SK-N-MC (cell line): ENCODE data around the gene DYNC2I2.
"Not testable (repeated sequence)": the region's sequence is repeated elsewhere in the genome, so short reads cannot be mapped to it uniquely, and the experiment has no call there.

Experiments
- DNase-seq: peaks from one replicate; pipeline ENCODE4 v3.0.0-alpha.2; 2011; ENCODE audit warnings: low read depth, low spot score
- H3K27ac ChIP-seq: fragments of 200-600 bp; sonication (generic); 2 replicates; pipeline ENCODE4 v1.5.1; 2016; ENCODE audit warnings: mixed run types
- H3K36me3 ChIP-seq: fragments of 200-600 bp; sonication (generic); 2 replicates; pipeline ENCODE4 v1.6.1; 2017; ENCODE audit warnings: antibody characterized with exemption, low read length, mixed read lengths; ENCODE audit not compliant: insufficient read depth
- H3K4me3 ChIP-seq: fragments of 200-600 bp; sonication (generic); 2 replicates; pipeline ENCODE4 v1.5.1; 2016
- H3K9ac ChIP-seq: fragments of 200-600 bp; sonication (generic); 2 replicates; pipeline ENCODE4 v1.8.0; 2017; ENCODE audit warnings: mixed run types, mixed read lengths; ENCODE audit not compliant: insufficient read length
- H3K9me3 ChIP-seq: fragments of 200-600 bp; sonication (generic); 2 replicates; pipeline ENCODE4 v1.6.1; 2017; ENCODE audit warnings: low read depth, mild to moderate bottlenecking, antibody characterized with exemption, low read length, moderate library complexity, mixed read lengths
- EZH2 ChIP-seq: fragments of 200-600 bp; sonication (generic); IDR thresholded peaks from one replicate; pipeline ENCODE4 v1.6.1; 2017; ENCODE audit warnings: antibody characterized with exemption
- FOXP2 ChIP-seq: optimal IDR thresholded peaks from 2 replicates; pipeline ENCODE3; 2011; ENCODE audit warnings: mild to moderate bottlenecking, moderate library complexity; ENCODE audit not compliant: insufficient read depth; ENCODE audit errors: extremely low read length, control extremely low read depth
- POLR2AphosphoS5 ChIP-seq: IDR thresholded peaks from 2 replicates; pipeline ENCODE4 v1.6.1; 2012; ENCODE audit warnings: mild to moderate bottlenecking, low read depth, low read length, borderline replicate concordance

DYNC2I2 gene

DNA sequence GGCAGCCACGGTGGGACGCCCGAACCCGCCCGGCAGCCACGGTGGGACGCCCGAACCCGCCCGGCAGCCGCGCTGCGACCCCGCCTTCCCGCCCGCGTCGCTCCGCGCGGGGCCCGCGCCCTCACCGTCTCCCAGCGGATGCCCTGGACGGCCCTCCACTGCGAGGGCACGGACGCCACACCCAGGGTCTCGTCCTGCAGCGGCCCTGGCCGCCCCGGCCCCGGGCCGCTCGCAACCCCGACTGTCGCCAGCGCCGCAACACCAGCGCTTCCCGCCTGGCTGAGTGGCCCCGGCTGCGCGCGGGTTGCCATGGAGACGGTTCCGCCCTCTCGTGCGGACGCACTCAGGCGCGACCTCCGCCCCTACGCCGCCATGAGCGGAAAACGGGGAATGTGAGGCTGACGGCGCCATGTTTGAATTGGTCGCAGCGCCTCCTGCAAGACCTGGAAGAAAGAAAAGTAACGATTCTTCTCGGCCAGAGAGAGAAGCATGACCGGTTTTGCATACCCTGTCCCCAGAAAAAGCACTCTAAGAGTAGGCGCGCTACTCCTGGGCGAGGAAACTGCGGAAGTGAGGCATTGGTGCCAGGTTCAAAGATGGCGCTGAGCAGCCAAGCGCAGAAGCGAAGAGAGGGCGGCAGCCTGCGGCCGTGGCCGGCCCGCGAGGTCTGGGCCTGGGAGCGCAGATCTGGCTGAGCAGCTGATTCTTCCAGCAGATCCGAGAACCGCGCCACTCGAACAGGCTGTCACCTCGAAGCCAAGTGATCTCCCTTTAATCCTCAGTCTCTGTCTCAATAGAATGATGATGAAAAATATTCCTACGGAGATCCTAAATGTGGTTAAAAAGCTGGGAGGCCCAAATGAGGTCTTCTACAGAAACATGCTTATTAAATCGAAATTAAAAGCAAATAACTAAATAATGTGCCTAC lies at the start of gene DYNC2I2:
Gene DYNC2I2 (minus strand): TSS at position 432 of the 928 bp plus-strand sequence. CDS start 121 bp downstream, at position 311.
- DNase-seq, result peak; percentile 83
- TF ChIP-seq EZH2 (no peak), POLR2AphosphoS5 (peak; percentile 79), FOXP2 (peak; percentile 59)
- Histone ChIP-seq H3K9me3 (no peaks in the 10 kb centered on the region), H3K9ac (peak within 1 kb of the TSS; percentile 99), H3K27ac (peak within 1 kb of the TSS; percentile 99), H3K4me3 (peak within 1 kb of the TSS; percentile 86), H3K36me3 (peaks cover 3% of the 10 kb centered on the region; the same call in 1 of the 2 replicates)

GRCh38 chr9:128706045-128706444 lies 49.4 kb upstream of the DYNC2I2 start:
- H3K27ac ChIP-seq, result no peak overlapping the region
- no peaks in the 10 kb centered on the region for H3K36me3 ChIP-seq
- no peak overlapping the region for H3K4me3 ChIP-seq
- H3K9ac ChIP-seq, result no peak overlapping the region
- H3K9me3 ChIP-seq, result no peaks in the 10 kb centered on the region
- no peak for DNase-seq
- no peak for TF ChIP-seq POLR2AphosphoS5
- no peak for TF ChIP-seq FOXP2
- no peak for TF ChIP-seq EZH2

DNA sequence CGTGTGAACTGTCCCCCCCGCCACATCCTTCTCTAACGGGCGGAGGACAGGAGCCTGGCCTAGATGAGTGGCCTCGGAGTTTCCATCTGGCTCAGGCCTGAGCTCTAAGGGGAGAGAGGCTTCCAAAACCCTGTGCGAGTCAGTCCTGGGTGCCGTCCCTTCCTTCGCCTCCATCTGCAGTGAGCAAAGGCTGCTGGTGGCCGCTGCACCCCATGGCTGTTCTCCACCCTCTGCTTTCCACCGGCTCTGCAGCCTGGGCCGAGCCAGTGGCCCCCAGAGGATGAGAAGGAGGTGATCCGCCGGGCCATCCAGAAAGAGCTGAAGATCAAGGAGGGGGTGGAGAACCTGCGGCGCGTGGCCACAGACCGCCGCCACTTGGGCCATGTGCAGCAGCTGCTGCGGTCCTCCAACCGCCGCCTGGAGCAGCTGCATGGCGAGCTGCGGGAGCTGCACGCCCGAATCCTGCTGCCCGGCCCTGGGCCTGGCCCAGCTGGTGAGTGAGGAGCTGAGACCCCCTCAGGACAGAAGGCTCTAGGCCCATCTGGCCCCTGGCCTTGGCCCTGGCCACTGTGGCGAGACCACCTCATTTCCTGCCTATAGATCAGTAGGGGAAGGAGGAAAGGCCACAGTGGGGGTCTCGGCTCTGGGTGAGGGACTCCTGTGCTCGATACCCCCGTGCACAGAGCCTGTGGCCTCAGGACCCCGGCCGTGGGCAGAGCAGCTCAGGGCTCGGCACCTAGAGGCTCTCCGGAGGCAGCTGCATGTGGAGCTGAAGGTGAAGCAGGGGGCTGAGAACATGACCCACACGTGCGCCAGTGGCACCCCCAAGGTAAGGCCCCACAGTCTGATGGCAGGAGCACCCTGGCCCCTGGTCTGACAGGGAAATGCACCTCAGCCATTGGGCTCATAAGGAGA lies 48.7 kb upstream of the DYNC2I2 start:
- Histone ChIP-seq H3K9me3 (no peaks in the 10 kb centered on the region), H3K27ac (no peak overlapping the region), H3K4me3 (no peak overlapping the region), H3K36me3 (no peaks in the 10 kb centered on the region), H3K9ac (no peak overlapping the region)
- TF ChIP-seq POLR2AphosphoS5 (no peak), FOXP2 (no peak), EZH2 (no peak)
- no peak for DNase-seq

GRCh38 chr9:128704356-128704670 lies 47.7 kb upstream of the DYNC2I2 start:
- Histone ChIP-seq H3K9ac (no peak overlapping the region), H3K36me3 (no peaks in the 10 kb centered on the region), H3K9me3 (no peaks in the 10 kb centered on the region), H3K4me3 (no peak overlapping the region), H3K27ac (0 out of 2 replicates have a peak overlapping the region, but pooled peaks have one; percentile 36)
- TF ChIP-seq POLR2AphosphoS5, result no peak
- TF ChIP-seq EZH2, result no peak
- no peak for TF ChIP-seq FOXP2
- no peak for DNase-seq

GRCh38 chr9:128703616-128704355 lies 47.1 kb upstream of the DYNC2I2 start:
- Histone ChIP-seq H3K27ac (peak overlapping the region; percentile 78; the same call in 1 of the 2 replicates), H3K36me3 (no peaks in the 10 kb centered on the region), H3K9me3 (no peaks in the 10 kb centered on the region), H3K4me3 (peak overlapping the region; percentile 91), H3K9ac (peak overlapping the region; percentile 85)
- DNase-seq, result no peak
- TF ChIP-seq EZH2 (no peak), FOXP2 (no peak), POLR2AphosphoS5 (no peak)

DNA sequence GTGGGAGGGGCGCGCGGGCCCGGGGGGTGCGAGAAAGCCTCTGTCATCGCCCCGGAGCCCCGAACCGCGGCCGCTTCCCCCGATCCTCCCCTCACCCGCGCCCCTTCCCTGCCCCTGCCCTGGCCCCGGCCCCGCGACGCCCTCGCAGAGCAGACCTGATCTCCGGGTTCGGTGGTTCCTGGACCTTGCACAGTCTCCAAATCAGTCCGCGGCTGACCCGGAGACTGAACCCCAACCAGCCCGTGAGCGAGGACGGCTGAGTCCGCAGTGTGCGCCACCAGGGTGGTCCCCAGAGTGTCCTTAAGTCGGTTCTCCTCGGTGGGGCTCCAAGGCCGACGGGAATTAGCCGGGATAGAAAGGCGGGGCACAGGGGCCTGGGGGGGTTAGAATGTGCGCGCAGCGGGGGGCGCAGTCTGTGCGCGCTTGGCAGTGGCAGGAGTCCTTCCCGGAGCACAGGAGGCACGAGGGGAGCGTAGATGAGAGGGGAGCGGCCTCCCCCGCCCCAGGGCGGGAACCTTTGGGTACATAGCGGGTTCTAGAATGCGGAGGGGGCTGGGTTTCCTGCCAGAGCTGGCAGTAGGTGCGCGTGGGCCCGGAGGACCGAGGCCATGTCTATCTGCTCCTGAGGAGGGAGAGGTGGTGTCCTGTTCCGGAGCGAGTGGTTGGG lies 46.4 kb upstream of the DYNC2I2 start:
- DNase-seq, result no peak
- Histone ChIP-seq H3K9me3 (no peaks in the 10 kb centered on the region), H3K27ac (peak overlapping the region; percentile 78), H3K9ac (peak overlapping the region; percentile 85), H3K4me3 (peak overlapping the region; percentile 91), H3K36me3 (no peaks in the 10 kb centered on the region)
- TF ChIP-seq POLR2AphosphoS5, result peak; percentile 27; the same call in 1 of the 2 replicates
- no peak for TF ChIP-seq FOXP2

- no peak for DNase-seq
- Histone ChIP-seq H3K36me3 (peaks cover 1% of the 10 kb centered on the region), H3K9ac (peak within 1 kb of the TSS; percentile 85), H3K27ac (peak within 1 kb of the TSS; percentile 78), H3K4me3 (peak within 1 kb of the TSS; percentile 91), H3K9me3 (no peaks in the 10 kb centered on the region)
- TF ChIP-seq POLR2AphosphoS5, result peak; percentile 48
- TF ChIP-seq EZH2, result no peak
These were observed 45.9 kb upstream of the DYNC2I2 start, which contains the start of gene PKN3 for GRCh38 chr9:128702445-128702948. Gene PKN3 (plus strand): TSS chr9:128702503. CDS start chr9:128702916, 413 bp downstream.

- Histone ChIP-seq H3K36me3 (peaks cover 13% of the 10 kb centered on the region), H3K9ac (no peak overlapping the region), H3K27ac (no peak overlapping the region), H3K9me3 (no peaks in the 10 kb centered on the region), H3K4me3 (no peak overlapping the region)
- TF ChIP-seq FOXP2 (no peak), POLR2AphosphoS5 (no peak), EZH2 (no peak)
- no peak for DNase-seq
These were observed 44.7 kb upstream of the DYNC2I2 start for GRCh38 chr9:128701227-128701854.

GRCh38 chr9:128699096-128699795 lies 42.6 kb upstream of the DYNC2I2 start:
- not testable (repeated sequence) for H3K9me3 ChIP-seq, DNase-seq, H3K27ac ChIP-seq, H3K4me3 ChIP-seq, H3K9ac ChIP-seq
- peaks cover 29% of the 10 kb centered on the region for H3K36me3 ChIP-seq
